Measurements from ENCODE around the gene PMM1. TPM values are rescaled to one million over a fixed set of nuclear protein-coding genes. Genes with fewer than 3 reads are reported as not detected.
A peak's percentile ranks its signal among the peaks of the same experiment; 100 is the strongest.

The PMM1 gene
- total RNA-seq, 1 donor from 2014 or later = 47.1 TPM

GRCh38 chr22:41625577-41625976 is 35.9 kb upstream of the PMM1 start:
- no peak for TF ChIP-seq CTCF (IDR thresholded peaks at IDR 0.05)
- Mint-ChIP-seq H3K36me3 (ENCODE audit: low read depth) (peaks cover 29% of the 10 kb centered on the region), H3K9me3 (ENCODE audit: low read depth) (no peaks in the 10 kb centered on the region)

DNA sequence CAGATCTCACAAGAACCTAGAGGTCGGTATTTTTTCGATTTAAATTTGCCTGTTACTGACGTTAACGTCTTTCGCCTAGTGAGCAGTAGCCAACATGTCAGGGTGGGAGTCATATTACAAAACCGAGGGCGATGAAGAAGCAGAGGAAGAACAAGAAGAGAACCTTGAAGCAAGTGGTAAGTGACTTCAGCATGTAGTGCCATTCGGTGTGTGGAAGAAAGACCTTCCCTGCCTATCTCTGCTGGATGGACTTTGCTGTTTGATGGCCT is 32.2 kb upstream of the PMM1 start:
- H3K4me3 Mint-ChIP-seq (ENCODE audit: unreplicated experiment) = peak overlapping the region; percentile 85
- no peak for DNase-seq (ENCODE audit: low spot score)
- no peak for TF ChIP-seq CTCF (IDR thresholded peaks at IDR 0.05)
- peaks cover 8% of the 10 kb centered on the region for H3K36me3 Mint-ChIP-seq (ENCODE audit: low read depth)
- H3K27me3 Mint-ChIP-seq (ENCODE audit: low read depth) = no peaks in the 10 kb centered on the region
- no peaks in the 10 kb centered on the region for H3K9me3 Mint-ChIP-seq (ENCODE audit: low read depth)
- peaks cover 27% of the 10 kb centered on the region for H3K4me1 Mint-ChIP-seq (ENCODE audit: low read depth)
- H3K27ac Mint-ChIP-seq (ENCODE audit: unreplicated experiment) = peak overlapping the region; percentile 97

More at GRCh38 chr22:41625577-41625976, 35.9 kb upstream of the PMM1 start:
- no peak overlapping the region for H3K27ac Mint-ChIP-seq (ENCODE audit: unreplicated experiment)
- H3K4me3 Mint-ChIP-seq (ENCODE audit: unreplicated experiment) = no peak overlapping the region
- H3K4me1 Mint-ChIP-seq (ENCODE audit: low read depth) = peaks cover 9% of the 10 kb centered on the region
- no peaks in the 10 kb centered on the region for H3K27me3 Mint-ChIP-seq (ENCODE audit: low read depth)
- no peak for DNase-seq (ENCODE audit: low spot score)

- H3K4me3 Mint-ChIP-seq (ENCODE audit: unreplicated experiment) = peak within 1 kb of the TSS; percentile 85
- no peaks in the 10 kb centered on the region for H3K27me3 Mint-ChIP-seq (ENCODE audit: low read depth)
- H3K4me1 Mint-ChIP-seq (ENCODE audit: low read depth) = peaks cover 27% of the 10 kb centered on the region
These were observed 31.7 kb upstream of the PMM1 start, which contains the start of gene XRCC6 for GRCh38 chr22:41621099-41621910. Gene XRCC6, plus strand, starts transcription at chr22:41621295. Its CDS starts 710 bp downstream, at chr22:41622005.

DNA sequence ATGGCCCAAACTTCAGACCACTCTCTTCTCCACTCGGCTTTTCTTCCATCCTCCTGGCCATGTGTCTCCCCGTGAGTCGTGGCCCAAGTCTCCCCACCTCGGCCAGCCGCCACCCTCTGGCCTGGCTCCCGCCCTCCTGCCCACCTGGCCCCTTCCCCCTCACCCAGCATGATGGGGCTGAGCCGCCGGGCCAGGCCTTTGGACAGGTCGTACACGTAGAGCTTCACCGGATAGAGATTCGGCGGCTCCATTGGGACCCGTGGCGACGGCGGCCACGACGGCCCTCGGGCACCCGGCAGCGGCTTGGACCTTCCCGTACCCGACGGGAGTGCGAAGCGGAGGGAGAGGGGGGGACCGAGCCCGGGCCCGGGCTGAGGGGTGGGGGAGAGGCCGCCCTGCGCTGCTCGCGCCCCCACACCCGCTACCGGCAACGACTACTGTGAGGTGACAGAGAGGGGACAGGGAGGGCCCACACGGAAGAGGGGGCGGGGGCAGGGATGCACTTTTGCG is 31.0 kb upstream of the PMM1 start, which contains the start of gene DESI1:
TSS of gene DESI1 (minus strand) at position 455 of the 510 bp plus-strand sequence. CDS start at position 251, 204 bp downstream.
- H3K9me3 Mint-ChIP-seq (ENCODE audit: low read depth) = no peaks in the 10 kb centered on the region
- peak within 1 kb of the TSS; percentile 97 for H3K27ac Mint-ChIP-seq (ENCODE audit: unreplicated experiment)
- H3K4me1 Mint-ChIP-seq (ENCODE audit: low read depth) = peaks cover 27% of the 10 kb centered on the region
- peaks cover 8% of the 10 kb centered on the region for H3K36me3 Mint-ChIP-seq (ENCODE audit: low read depth)
- no peak for DNase-seq (ENCODE audit: low spot score)
- H3K4me3 Mint-ChIP-seq (ENCODE audit: unreplicated experiment) = peak within 1 kb of the TSS; percentile 85
- peak; percentile 31 for TF ChIP-seq CTCF (IDR thresholded peaks at IDR 0.05)
- H3K27me3 Mint-ChIP-seq (ENCODE audit: low read depth) = no peaks in the 10 kb centered on the region

More at GRCh38 chr22:41621099-41621910, 31.7 kb upstream of the PMM1 start, which contains the start of gene XRCC6:
- DNase-seq (ENCODE audit: low spot score) = peak; percentile 100
- TF ChIP-seq CTCF (IDR thresholded peaks at IDR 0.05) = peak; percentile 17
- no peaks in the 10 kb centered on the region for H3K9me3 Mint-ChIP-seq (ENCODE audit: low read depth)
- H3K27ac Mint-ChIP-seq (ENCODE audit: unreplicated experiment) = peak within 1 kb of the TSS; percentile 97
- H3K36me3 Mint-ChIP-seq (ENCODE audit: low read depth) = peaks cover 8% of the 10 kb centered on the region

DNA sequence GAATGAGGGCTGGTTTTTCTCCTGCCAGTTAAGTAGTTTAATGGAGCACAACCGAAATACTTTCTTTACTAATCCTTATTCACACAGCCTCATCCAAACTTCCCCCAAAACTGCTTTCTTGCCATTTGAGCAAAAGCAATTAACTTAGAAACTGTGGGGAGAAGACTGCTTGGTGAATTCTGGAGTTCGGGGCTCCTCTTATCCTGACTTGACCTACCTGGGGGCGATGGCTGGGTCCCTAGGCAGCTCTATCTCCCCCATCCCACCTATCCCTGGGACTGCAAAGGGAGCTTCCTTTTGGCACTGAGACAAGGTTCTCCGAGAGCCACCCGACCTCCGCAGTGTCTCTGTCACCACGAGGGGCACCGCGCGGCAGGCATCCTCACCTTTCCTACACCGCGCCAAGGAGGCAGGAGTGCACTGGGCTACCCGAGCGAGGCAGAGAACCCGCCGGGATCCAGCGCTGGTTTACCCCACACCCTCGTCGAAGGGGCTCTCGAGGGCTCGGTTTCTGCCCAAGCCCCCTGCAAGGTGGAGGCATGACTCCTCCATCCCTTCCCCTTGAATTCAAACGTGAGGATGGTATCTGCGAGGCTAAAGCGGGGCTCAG is 30.4 kb upstream of the PMM1 start:
- Mint-ChIP-seq H3K36me3 (ENCODE audit: low read depth) (peaks cover 7% of the 10 kb centered on the region), H3K27ac (ENCODE audit: unreplicated experiment) (peak overlapping the region; percentile 89), H3K9me3 (ENCODE audit: low read depth) (no peaks in the 10 kb centered on the region), H3K27me3 (ENCODE audit: low read depth) (no peaks in the 10 kb centered on the region), H3K4me3 (ENCODE audit: unreplicated experiment) (peak overlapping the region; percentile 85), H3K4me1 (ENCODE audit: low read depth) (peaks cover 27% of the 10 kb centered on the region)
- no peak for DNase-seq (ENCODE audit: low spot score)
- no peak for TF ChIP-seq CTCF (IDR thresholded peaks at IDR 0.05)
